Endodermal cell (in vitro differentiated cells): ENCODE measurements around the gene SIGLEC15. TPM values are rescaled to one million over a fixed set of nuclear protein-coding genes. Genes with fewer than 3 reads are reported as not detected.
A peak's percentile ranks its signal among the peaks of the same experiment; 100 is the strongest.

Source experiments
- DNase-seq: peaks from one replicate; pipeline ENCODE4 v3.0.0-alpha.2; 2017
- H3K27ac ChIP-seq: 2 replicates; pipeline ENCODE4 v1.5.1; 2013; ENCODE audit warnings: mild to moderate bottlenecking, low read depth, low read length, moderate library complexity
- H3K27me3 ChIP-seq: 2 replicates; pipeline ENCODE4 v1.6.1; 2013; ENCODE audit warnings: mild to moderate bottlenecking, low read length, moderate library complexity; ENCODE audit not compliant: insufficient read depth, control insufficient read depth, poor library complexity, severe bottlenecking
- H3K36me3 ChIP-seq: 2 replicates; pipeline ENCODE4 v1.7.0; 2013; ENCODE audit warnings: mild to moderate bottlenecking, low read length, moderate library complexity; ENCODE audit not compliant: control insufficient read depth, insufficient read depth
- H3K4me1 ChIP-seq: one replicate; pipeline ENCODE4 v1.7.0; 2013; ENCODE audit warnings: low read length; ENCODE audit not compliant: control insufficient read depth, insufficient read depth
- H3K4me3 ChIP-seq: 2 replicates; pipeline ENCODE4 v1.5.1; 2013; ENCODE audit warnings: mild to moderate bottlenecking, low read length, moderate library complexity
- H3K9ac ChIP-seq: 2 replicates; pipeline ENCODE4 v1.6.1; 2013; ENCODE audit warnings: mild to moderate bottlenecking, low read length, moderate library complexity; ENCODE audit not compliant: poor library complexity, severe bottlenecking; ENCODE audit errors: extremely low read depth
- H3K9me3 ChIP-seq: 2 replicates; pipeline ENCODE4 v1.6.1; 2013; ENCODE audit warnings: mild to moderate bottlenecking, low read length, moderate library complexity; ENCODE audit not compliant: control insufficient read depth
- H3K27ac Mint-ChIP-seq: 2 replicates; pipeline ENCODE4 v1.8.0; 2020; ENCODE audit warnings: mixed read lengths
- H3K27me3 Mint-ChIP-seq: 2 replicates; pipeline ENCODE4 v1.8.0; 2021; ENCODE audit warnings: mild to moderate bottlenecking, mixed read lengths; ENCODE audit not compliant: insufficient read depth
- H3K36me3 Mint-ChIP-seq: 2 replicates; pipeline ENCODE4 v1.8.0; 2020; ENCODE audit warnings: low read depth, mixed read lengths
- H3K4me1 Mint-ChIP-seq: 2 replicates; pipeline ENCODE4 v1.8.0; 2020; ENCODE audit warnings: mixed read lengths
- H3K4me3 Mint-ChIP-seq: 2 replicates; pipeline ENCODE4 v1.8.0; 2020; ENCODE audit warnings: mild to moderate bottlenecking, moderate library complexity, mixed read lengths
- H3K9me3 Mint-ChIP-seq: 2 replicates; pipeline ENCODE4 v1.8.0; 2020; ENCODE audit warnings: mild to moderate bottlenecking, mixed read lengths
- CTCF ChIP-seq: fragments of 200-600 bp; sonication (generic); conservative IDR thresholded peaks from 2 replicates; pipeline ENCODE4 v1.5.0; 2021; ENCODE audit warnings: antibody characterized with exemption, mild to moderate bottlenecking
- WGBS, 2 experiments: methylation state at CpG; one replicate each; pipeline versions ENCODE4 v1.1.5 to v1.1.7; 2013; ENCODE audit warnings: missing lambda C conversion rate in 2 of 2, mixed read lengths in 1 of 2; ENCODE audit not compliant: insufficient coverage in 1 of 2, insufficient read length in 1 of 2; 5-methylcytosine and 5-hydroxymethylcytosine counted together
- long read RNA-seq, 4 experiments: library from polyadenylated mRNA in 2 of 4; library from RNA in 1 of 4; library from capped mRNA in 1 of 4; stranded (forward) in 3 of 4; unstranded in 1 of 4; transcript quantifications; one replicate each; pipeline ENCODE4 v2.0.0, GENCODE V29; 2020 to 2021; ENCODE audit warnings: inconsistent platforms in 1 of 4
- polyA plus RNA-seq, 2 experiments: library from polyadenylated mRNA; stranded (reverse); fragments of 50-300 nt; gene quantifications; one replicate each; pipeline ENCODE4 v1.2.3, GENCODE V29; 2013
- total RNA-seq, 2 donors: library from RNA; stranded (reverse); fragmentation: NEBNext Ultra II Directional in 1 of 2; extraction: Animal tissue kit (Norgen Biotek cat#: 25700) in 1 of 2; gene quantifications; 2 replicates in 1 of 2; 3 replicates in 1 of 2; pipeline ENCODE4 v1.2.1, GENCODE V29; 2021

SIGLEC15 gene
- not detected for total RNA-seq
- not detected for polyA plus RNA-seq (2013, experiment 1 of 2)
- polyA plus RNA-seq (2013, experiment 2 of 2): not detected
- long read RNA-seq, experiment 1: 0 reads
- long read RNA-seq, experiment 2: 0 reads
- long read RNA-seq, experiment 3: 0 reads
- long read RNA-seq, experiment 4: 0 reads

GRCh38 chr18:45825258-45826044 lies at the start of gene SIGLEC15:
SIGLEC15 (plus strand) TSS chr18:45825675; CDS start chr18:45825729, 54 bp downstream.
- H3K9me3 Mint-ChIP-seq: no peaks in the 10 kb centered on the region
- H3K36me3 ChIP-seq: no peaks in the 10 kb centered on the region
- no peaks in the 10 kb centered on the region for H3K36me3 Mint-ChIP-seq
- no peak within 1 kb of the TSS for H3K9ac ChIP-seq
- no peak within 1 kb of the TSS for H3K27ac Mint-ChIP-seq
- no peak within 1 kb of the TSS for H3K27ac ChIP-seq
- no peak within 1 kb of the TSS for H3K4me3 Mint-ChIP-seq
- WGBS, 2 experiments: 84 to 86% methylated on average over 6 to 12 of the region's 12 CpGs
- H3K4me1 Mint-ChIP-seq: peaks cover 21% of the 10 kb centered on the region
- no peaks in the 10 kb centered on the region for H3K9me3 ChIP-seq
- peaks cover 7% of the 10 kb centered on the region for H3K4me1 ChIP-seq
- DNase-seq: no peak
- H3K27me3 Mint-ChIP-seq: peaks cover 6% of the 10 kb centered on the region
- no peaks in the 10 kb centered on the region for H3K27me3 ChIP-seq
- TF ChIP-seq CTCF: no peak
- no peak within 1 kb of the TSS for H3K4me3 ChIP-seq

GRCh38 chr18:45775743-45776142 lies 49.7 kb upstream of the SIGLEC15 start:
- H3K27ac ChIP-seq: no peak overlapping the region
- H3K4me3 Mint-ChIP-seq: peak overlapping the region; percentile 78
- 73% methylated on average over 7 to 8 of the region's 8 CpGs for WGBS, 2 experiments

GRCh38 chr18:45777393-45777792 lies 48.1 kb upstream of the SIGLEC15 start:
- TF ChIP-seq CTCF: no peak
- peaks cover 25% of the 10 kb centered on the region for H3K27me3 ChIP-seq
- H3K4me3 ChIP-seq: no peak overlapping the region
- Mint-ChIP-seq H3K27me3 (peaks cover 51% of the 10 kb centered on the region), H3K27ac (no peak overlapping the region), H3K4me1 (no peaks in the 10 kb centered on the region), H3K9me3 (no peaks in the 10 kb centered on the region), H3K4me3 (no peak overlapping the region), H3K36me3 (no peaks in the 10 kb centered on the region)
- no peak for DNase-seq
- H3K9me3 ChIP-seq: no peaks in the 10 kb centered on the region
- no peaks in the 10 kb centered on the region for H3K36me3 ChIP-seq
- no peak overlapping the region for H3K27ac ChIP-seq
- WGBS, 2 experiments: 80% methylated on average over 1 of the region's 1 CpG; no CpG with 5 or more reads in 1 of the 2 experiments
- H3K9ac ChIP-seq: no peak overlapping the region
- no peaks in the 10 kb centered on the region for H3K4me1 ChIP-seq

More at GRCh38 chr18:45775743-45776142, 49.7 kb upstream of the SIGLEC15 start:
- Histone ChIP-seq H3K36me3 (no peaks in the 10 kb centered on the region), H3K4me1 (no peaks in the 10 kb centered on the region), H3K27me3 (peaks cover 36% of the 10 kb centered on the region), H3K9ac (peak overlapping the region; percentile 63), H3K9me3 (no peaks in the 10 kb centered on the region), H3K4me3 (peak overlapping the region; percentile 81)
- Mint-ChIP-seq H3K27ac (peak overlapping the region; percentile 95), H3K9me3 (no peaks in the 10 kb centered on the region), H3K4me1 (no peaks in the 10 kb centered on the region), H3K36me3 (no peaks in the 10 kb centered on the region), H3K27me3 (peaks cover 65% of the 10 kb centered on the region)
- DNase-seq: no peak
- no peak for TF ChIP-seq CTCF
